ENCODE data around the gene DISP3.
A peak's percentile ranks its signal among the peaks of the same experiment; 100 is the strongest.

DISP3 gene, protein sequence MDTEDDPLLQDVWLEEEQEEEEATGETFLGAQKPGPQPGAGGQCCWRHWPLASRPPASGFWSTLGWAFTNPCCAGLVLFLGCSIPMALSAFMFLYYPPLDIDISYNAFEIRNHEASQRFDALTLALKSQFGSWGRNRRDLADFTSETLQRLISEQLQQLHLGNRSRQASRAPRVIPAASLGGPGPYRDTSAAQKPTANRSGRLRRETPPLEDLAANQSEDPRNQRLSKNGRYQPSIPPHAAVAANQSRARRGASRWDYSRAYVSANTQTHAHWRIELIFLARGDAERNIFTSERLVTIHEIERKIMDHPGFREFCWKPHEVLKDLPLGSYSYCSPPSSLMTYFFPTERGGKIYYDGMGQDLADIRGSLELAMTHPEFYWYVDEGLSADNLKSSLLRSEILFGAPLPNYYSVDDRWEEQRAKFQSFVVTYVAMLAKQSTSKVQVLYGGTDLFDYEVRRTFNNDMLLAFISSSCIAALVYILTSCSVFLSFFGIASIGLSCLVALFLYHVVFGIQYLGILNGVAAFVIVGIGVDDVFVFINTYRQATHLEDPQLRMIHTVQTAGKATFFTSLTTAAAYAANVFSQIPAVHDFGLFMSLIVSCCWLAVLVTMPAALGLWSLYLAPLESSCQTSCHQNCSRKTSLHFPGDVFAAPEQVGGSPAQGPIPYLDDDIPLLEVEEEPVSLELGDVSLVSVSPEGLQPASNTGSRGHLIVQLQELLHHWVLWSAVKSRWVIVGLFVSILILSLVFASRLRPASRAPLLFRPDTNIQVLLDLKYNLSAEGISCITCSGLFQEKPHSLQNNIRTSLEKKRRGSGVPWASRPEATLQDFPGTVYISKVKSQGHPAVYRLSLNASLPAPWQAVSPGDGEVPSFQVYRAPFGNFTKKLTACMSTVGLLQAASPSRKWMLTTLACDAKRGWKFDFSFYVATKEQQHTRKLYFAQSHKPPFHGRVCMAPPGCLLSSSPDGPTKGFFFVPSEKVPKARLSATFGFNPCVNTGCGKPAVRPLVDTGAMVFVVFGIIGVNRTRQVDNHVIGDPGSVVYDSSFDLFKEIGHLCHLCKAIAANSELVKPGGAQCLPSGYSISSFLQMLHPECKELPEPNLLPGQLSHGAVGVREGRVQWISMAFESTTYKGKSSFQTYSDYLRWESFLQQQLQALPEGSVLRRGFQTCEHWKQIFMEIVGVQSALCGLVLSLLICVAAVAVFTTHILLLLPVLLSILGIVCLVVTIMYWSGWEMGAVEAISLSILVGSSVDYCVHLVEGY (N-terminal part only)

DNA sequence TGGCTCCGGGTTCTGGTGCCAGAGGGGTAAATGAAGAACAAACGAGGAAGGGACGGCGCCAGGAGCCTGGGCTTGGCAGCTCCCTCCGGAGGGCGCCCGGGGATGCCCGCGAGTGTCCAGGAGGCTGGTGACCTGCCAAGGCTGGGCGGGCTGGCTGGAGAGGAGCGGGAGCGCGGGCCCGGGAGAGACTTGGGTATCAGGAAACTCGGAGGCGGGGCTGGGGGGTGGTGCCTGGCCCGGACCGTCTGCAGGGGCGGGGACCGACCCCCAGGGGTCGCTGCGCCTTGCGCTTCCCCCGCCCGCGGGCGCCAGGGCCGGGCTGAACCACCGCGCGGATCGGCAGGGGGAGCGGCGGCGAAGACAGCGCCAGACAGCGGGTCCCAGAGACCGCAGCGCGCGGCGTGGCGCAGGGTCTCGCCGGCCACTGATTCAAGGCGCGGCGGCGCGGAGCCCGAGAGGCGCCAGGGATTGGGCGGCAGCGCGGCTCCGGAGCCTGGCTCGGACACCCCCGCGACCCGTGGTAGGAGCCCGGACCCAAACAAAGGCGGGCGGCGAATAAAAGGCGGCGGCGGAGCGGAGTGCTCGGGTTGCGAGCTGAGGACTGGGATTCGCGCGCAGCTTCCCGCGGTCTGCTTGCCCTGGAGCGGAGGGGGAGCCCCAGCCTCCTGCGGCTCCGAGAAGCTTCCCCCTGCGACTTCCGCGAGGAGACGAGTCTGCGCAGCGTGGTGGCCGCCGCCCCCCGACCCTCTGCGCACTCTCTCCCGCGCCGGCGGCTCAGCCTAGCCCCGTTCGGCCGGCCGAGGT, at the start of gene DISP3:
Gene DISP3 (plus strand): TSS at position 585 of the 804 bp plus-strand sequence. CDS start 21,838 bp downstream, outside the sequence.
- peak; percentile 91 for DNase-seq

DNA sequence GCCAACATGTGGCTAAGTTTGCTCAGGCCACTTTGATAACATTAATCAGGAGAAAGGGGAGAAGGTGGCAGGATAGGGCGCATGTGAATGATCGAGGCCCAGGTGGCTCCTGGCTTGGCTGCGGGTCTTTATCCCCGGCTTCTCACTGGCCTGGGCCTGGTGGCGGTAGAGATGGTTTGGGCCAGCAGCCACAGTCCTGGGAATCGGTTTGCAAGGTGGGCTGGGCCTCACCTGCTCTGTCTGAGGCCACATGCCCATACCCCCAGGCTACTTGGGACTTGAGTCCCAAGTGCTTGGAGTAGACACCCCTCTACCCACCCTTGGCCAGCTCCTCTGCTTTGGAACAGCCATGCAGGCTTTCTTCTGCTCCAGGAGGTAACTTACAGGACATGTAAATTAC, 49.7 kb upstream of the DISP3 start:
- DNase-seq = no peak

DNA sequence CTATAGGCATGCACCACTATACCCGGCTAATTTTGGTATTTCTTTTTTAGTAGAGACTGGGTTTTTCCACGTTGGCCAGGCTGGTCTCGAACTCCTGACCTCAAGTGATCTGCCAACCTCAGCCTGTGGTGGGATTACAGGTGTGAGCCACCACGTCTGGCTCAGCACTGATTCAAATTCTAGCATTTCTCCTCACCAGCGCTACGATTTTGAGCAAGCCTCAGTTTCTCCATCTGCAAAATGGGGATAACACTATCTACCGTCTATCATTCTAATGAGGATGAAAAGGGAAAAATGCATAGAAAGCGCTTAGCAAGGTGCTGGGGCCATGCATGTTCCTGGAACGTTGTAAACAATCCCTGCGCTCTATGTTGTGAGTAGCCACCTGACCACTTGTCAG, 49.0 kb upstream of the DISP3 start:
- no peak for DNase-seq

DNA sequence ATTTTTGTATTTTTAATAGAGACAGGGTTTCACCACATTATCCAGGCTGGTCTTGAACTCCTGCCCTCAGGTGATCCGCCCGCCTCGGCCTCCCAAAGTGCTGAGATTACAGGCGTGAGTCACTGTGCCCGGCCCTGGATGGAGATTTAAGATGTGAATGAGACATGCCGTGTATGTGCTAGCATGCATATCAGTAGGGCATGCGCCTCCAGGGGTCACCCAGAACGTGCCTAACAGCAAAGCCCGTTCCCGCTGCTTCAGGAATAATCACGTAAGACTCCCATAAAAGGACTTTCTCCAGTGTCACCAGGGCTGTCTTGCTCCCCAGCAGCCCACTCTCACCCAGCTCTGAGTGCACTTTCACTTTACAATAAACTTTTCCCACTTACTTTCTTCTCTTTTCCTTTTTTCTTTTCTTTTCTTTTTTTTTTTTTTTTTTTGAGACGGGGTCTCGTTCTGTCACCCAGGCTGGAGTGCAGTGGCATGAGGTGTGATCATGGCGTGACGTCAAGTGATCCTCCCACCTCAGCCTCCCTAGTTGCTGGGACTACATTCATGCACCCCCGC, 46.9 kb upstream of the DISP3 start:
- no peak for DNase-seq

DNA sequence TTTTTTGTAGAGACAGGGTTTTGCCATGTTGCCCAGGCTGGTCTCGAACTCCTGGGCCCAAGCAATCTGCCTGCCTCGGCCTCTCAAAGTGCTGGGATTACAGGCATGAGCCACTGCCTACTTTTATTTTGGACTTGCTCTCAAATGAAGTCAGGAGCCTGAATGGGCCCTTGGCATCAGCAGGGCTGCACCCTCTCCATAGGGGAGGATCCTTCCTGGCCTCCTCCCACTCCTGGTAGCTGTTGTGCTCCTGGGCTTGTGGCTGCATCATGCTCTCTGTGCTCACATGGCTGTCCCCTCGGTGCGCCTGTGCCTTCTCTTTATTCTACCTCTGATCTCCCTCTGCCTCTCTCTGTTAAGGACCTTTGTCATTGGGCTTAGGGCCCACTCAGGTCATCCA, 46.4 kb upstream of the DISP3 start:
- DNase-seq = no peak

DNA sequence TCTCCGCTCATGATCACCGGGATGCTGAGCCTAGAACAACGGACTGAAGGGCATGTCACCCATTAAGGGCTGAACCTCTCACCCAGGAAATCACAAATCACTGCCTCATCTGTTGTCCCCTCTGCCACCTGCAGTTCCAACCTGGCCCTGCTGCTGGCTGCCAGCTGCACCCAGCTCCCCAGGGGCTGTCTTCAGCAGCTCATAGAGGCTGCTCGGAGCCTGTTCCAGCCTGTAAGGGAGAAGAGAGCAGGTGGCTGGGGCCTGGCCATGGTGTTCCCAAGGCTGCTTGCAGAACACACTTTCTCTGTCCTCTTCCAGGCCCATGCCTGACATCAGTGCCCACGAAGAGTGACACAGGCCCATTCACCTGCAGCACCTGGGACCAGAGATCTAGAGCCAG, 44.5 kb upstream of the DISP3 start:
- DNase-seq = no peak

DNA sequence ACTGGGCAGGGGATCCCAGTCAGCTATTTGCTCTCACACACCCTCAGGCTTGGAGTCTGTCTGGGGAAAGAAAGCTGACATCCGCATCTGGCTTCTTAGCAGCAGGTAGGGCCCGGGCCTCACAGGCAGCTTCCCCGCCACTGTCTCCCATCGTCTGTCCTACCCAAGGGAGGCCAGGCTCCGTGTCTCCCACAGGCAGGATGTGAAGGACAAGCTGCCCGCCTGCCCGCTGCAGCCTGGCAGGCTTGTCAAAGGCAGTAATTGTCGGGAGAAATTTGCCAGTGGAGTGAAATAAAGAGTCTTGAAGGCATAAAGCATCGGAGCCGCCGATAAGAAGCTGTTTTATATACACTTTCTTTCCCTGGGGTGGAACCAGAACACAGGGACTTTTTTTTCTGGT, 44.0 kb upstream of the DISP3 start:
- DNase-seq = no peak

DNA sequence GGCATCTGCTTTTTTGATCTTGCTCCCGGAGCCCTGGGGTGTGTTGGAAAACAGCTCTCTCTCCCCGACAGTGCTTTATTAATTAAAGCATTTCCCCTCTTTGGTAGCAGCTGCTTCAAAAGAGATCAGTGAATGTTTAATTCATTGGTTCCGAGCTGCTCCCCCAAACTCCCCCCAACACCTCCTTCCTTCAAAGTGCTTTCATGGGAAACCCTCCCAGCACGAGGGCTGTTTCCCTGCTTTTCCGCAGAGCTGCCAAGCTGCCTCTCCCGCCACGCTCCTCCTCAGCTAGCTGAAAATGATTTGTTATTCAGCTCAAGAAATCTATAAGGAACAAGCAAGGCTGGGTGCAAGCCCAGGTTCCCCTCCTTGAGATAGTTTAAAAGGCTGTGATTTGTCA, 40.0 kb upstream of the DISP3 start:
- no peak for DNase-seq

DNA sequence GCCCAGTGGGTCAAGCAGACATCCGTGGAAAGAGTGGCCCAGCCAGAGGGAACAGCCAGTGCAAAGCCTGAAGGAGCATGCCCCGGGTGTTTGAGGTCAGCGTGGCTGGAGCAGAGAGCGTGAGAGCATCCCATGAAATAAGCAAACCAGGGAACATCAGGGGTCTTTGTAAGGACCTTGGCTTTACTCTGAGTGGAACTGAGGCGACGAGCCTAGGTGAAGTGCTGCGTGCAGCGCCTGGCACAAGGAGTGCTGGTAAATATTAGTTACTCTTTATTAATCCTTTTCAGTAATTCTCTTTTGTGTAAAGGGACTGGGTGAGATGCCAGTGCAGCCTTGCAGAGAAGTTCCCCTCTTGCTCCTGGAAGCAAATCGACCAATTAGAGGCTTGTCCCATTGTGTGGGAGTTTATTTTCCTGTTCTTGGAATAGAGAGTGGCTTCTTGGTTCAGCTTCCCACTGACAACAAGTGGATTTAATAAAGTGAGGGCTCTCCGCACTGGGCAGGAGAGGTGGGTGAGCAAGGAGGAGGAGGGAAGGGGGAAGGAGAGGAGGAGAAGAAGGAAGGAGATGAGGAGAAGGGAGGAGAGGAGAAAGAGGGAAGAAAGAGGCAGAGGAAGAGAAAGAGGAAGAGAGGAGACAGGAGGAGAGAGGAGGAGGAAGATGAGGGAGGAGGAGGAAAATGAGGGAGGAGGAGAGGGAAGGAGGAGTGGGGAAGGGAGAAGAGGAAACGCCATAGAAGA, 37.6 kb upstream of the DISP3 start:
- DNase-seq = no peak

DNA sequence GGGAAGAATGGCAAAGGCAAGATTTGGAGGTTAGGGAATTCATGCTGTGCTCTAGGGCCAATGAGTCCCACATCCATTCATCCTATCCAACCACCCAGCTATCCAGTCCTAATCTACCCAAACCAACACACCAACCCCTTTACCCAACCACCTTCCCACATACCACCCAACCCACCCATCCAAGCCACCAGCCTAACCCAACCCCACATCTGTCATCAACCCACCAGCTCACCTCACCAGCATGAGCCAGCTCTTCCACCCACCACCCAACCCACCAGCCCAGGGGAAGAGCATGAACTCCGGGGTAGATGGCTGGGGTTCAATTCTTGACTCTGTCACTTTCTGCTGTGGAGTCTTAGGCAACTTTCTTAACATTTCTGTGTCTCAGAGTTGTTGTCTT, 35.9 kb upstream of the DISP3 start:
- DNase-seq = no peak

DNA sequence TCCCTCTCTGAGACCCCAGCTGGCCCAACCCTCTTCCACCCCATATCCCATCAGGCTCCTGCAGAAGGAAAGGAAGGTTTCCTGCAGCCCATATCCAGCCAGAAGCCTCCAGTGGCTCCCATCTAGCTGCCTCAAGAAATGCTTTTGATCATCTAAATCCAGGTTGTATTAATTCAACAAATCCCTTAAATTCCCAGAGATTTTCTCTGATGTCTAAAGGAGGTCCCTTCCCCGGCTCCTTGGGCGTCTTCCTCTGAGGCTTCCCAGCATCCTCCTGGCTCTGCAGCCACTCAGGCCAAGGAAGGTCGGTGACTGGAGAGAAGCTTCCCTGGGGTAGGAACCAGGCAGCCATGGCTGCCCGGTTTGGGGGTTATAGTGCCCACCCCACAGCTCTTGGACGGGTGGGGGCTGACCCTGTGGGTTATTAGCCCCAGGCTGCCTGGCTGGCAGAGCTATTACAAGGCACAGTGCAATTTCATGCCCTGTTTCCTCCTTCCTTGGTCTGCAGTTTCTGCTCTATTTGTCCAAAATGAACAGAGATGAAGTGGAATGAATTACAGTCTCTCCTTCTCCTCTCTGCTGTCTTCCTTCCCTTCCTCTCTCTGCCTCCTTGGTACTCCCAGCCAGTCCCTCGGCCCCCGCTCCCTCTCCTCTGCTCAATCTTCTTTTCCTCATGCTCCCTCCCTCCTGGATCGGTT, 34.8 kb upstream of the DISP3 start:
- DNase-seq = no peak

DNA sequence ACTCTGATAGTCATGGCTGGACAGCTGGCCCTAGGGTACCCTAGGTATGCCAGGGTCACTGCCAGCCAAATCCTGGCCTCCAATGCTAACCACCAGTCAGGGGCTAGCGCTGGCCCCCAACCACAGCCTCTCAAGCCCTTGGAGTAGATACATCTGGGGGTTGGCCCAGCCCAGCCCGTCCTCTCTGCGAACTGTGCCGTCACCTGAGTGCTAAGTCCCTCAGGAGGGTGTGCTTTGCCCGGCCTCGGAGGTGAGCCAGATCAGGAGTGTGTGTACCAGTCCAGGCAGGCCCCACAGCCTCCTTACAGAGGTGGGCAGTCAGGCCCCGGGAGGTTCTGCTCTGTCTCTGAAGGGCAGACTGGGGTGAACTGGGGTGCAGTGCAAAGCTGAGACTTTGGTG, 34.0 kb upstream of the DISP3 start:
- no peak for DNase-seq

DNA sequence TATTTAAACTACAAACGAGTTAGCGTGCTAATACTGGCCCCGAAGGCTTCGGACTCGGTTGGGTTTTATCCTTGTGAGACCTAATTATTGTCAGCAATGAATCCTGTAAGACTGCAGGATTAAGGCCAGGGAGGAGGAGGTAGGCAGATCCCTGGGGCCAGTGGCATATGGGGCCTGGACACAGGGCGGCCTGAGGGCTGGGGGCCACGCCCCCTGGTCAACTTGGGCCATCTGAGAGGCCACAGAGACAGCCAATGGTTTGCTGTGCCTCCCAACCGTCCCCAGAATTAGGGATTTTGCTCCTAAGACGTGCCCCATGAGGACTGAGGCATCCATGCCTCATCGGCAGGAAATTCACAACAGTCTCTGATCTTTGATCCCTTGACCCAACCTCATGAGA, 31.1 kb upstream of the DISP3 start:
- DNase-seq = no peak

DNA sequence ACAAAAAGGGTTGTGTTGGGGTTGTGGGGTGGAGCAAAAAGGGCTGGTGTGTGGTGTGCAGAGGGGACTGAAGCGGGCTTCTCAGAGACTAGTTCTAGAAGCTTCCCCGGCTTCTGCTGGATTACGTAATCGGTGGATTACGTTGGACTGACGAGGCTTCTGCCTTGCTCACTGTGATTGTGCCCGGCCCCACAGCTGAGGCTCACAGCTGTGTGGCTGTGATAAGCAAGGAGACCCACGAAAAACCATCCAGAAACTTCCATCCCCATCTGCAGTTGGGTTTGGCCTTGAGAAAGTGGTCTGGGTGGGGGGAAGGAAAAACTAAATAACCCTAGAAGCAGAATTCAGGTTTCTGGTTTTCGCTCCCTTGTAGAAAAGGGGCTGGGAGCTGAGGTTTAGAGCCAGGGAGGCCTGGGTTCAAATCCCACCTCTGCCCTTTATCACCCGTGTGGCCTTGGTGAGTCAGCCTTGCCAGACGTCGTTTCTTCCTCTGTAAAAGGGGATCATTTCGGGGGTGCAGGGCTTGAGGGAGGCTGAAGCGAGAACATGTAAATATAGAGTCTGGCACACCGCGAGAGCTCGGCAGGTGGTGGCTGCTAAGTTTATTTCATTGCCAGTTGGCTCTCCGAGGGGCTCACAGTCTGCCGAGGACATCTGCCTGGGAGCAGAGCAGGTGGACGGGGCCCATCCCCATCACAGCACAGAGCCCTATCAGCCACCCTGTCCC, 30.4 kb upstream of the DISP3 start:
- DNase-seq = no peak

DNA sequence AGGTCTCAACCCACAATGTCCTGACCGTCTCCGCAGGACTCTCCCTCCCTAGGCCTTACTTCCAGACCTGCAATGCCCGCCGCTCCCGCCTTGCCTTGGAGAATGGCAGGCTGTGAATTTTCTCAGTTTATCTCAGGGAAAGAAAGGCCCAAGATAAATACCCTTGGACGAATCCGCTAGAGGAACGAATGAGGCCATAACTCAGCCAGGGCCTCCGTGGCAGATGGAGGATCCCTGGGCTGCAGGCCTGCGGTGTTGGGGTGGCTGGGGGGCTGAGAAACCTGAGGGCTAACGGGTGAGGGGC, 29.9 kb upstream of the DISP3 start:
- DNase-seq = no peak

DNA sequence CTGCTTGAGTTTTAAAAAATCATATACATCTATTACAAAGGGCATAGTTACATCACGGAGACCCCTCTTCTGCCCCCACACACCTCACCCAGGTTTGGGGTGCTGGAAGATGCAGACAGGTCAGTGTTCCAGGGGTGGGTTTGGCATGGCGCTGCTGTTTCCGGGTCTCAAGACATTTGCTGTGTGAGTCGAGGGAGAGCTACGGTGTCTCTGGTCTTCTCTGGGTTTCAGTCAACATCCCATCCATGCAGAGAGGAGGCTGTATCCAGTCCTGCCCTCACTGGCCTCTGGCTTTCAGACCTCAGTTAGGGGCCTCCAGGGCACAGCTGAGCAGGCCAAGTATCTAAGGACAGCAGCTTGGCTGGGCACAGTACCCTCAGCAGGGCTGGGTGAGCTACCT, 28.6 kb upstream of the DISP3 start:
- no peak for DNase-seq

DNA sequence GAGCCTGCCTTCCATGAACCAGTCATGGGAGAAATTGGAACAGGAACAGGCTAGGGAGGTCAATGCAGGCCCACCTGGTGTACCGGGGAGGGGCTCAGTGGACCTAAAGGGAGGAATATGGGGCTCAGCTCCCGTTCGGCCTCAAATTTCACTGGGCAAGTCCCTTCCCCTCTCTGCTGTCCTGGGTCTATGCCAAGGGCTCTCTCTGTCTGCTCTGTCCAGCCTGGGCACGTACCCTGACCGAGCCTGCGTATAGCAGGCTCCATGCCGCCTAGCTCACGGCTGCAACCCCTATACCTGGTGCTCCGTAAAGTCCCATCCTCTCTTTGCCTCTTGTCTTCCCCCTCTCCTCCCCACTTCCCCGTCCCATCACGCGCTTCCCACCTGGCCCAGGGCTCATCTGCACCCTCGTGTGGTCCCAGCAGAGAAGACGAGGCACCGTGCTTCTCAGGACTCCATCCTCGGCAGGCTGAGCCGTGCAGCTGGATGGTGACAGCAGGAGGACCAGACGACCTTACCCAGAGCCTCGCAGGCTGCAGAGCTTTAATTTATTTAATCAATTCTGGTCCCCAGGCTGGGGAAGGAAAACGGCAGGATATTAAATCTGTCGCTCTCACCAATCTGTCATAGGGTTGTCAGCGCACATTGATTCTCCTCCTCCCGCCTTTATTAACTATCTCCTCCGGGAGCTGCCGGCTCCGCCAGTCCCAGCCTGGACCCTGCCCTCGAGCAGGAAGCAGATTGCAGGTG, 25.0 kb upstream of the DISP3 start:
- no peak for DNase-seq

DNA sequence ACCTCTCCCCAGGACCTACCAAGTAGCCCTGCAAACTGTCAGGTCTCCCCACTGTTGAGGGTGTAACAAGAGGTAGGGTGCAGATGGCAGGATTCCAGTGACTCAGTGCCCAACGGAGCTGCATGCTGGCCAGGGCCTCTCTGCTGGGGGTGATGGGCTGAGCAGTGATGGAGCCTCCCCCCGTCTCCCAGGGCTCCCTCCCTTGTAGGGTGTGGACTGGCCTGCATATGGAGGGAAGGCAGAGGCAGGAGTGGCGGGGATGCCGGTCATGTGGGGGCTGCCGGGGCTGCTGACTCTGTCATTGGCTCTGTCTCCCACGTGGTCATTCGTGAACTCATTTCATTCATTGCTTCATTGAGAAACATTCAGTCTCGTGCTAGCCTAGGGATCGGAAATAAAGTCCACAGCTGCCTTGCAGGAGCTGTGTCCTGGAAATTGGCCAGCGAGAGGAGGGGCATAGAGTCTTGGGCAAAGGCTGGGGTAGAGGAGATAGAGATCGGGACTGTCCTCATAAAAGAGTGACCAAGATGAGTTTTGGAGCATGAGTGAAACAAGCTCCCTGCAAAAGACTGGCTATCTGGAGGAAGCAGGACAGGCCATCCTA, 22.9 kb upstream of the DISP3 start:
- no peak for DNase-seq

DNA sequence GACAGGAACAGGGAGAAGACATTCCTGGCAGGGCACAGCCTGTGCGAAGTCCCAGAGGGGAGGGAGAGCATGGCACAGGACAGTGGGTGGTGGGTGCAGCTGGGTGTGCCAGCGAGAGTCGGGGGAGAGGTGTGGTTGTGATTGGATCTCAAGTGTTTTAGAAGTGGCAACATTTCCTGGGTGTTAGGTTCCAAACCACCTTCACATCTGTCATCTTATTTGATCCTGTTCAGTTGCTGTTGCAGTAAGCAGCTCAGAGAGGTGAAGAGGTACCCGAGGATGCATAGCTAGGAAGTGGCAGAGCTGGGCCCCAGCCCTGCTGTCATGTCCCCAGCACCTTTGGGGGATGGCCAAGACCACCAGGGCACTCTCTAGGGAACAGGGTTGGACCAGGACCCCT, 22.0 kb upstream of the DISP3 start:
- no peak for DNase-seq
